GM21825 (cell line): ENCODE data around the gene IFT22.
"Not testable (repeated sequence)": the region's sequence is repeated elsewhere in the genome, so short reads cannot be mapped to it uniquely, and the experiment has no call there.

Source experiments
- ATAC-seq: cut with Tn5 transposase; IDR thresholded peaks from one replicate; pipeline ENCODE4 v1.9.1; 2021; ENCODE audit warnings: mild to moderate bottlenecking, moderate library complexity; ENCODE audit not compliant: unreplicated experiment

IFT22 gene

GRCh38 chr7:101315336-101315735 lies 6.3 kb downstream of the IFT22 start:
- no peak for ATAC-seq

DNA sequence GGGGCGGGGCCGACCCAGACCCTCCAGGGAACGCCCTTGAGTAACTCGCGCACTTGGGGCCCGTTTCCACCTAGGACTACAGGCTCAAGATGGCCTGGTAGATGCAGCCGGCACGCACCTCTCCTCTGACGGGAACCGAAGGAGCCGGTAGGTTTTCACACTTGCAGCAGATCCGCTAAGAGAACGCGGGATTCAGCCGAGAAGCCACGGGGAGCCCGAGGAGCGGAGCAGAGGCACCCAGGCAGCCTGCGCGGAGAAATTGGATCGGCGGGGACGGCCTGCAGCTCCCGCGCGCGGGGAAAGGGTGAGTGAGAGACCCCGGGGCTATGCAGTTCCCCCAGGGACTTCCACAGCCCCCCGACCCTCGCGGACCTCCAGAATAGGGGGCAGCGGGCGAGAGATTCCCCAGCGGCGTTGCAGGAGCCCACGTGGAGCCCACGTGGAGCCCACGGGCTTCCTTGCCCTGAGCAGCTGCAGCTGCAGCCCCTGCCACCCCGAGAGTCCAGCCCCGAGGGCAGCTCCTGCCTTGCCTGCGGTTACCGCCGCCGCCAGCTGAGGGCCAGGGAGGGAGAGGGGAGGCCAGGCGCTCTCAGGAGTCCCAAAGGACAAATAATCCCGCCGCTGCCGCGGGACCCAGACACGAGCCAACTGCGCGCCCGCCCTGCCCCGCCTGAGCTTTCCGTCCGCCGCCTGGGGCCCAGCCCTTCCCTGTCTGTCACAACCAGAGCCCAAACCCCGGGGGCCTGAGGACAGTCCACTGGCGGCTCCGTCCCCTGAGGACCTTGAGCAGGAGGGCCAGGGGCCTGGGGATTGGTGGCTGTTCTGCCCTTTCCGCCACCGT lies 13.1 kb downstream of the IFT22 start:
- no peak for ATAC-seq

DNA sequence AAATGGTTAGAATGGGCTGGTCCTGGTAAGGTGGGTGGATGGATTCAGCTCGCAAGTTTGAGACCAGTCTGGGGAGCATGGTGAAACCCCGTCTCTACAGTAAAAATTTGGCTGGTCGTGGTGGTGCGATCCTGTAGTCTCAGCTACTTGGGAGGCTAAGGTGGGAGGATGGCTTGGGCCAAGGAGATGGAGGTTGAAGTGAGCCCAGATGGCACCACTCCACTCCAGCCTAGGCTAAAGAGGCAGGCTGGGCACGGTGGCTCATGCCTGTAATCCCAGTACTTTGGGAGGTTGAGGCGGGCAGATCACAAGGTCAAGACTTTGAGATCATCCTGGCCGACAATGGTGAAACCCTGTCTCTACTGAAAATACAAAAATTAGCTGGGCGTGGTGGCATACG lies 15.3 kb downstream of the IFT22 start:
- ATAC-seq: no peak

DNA sequence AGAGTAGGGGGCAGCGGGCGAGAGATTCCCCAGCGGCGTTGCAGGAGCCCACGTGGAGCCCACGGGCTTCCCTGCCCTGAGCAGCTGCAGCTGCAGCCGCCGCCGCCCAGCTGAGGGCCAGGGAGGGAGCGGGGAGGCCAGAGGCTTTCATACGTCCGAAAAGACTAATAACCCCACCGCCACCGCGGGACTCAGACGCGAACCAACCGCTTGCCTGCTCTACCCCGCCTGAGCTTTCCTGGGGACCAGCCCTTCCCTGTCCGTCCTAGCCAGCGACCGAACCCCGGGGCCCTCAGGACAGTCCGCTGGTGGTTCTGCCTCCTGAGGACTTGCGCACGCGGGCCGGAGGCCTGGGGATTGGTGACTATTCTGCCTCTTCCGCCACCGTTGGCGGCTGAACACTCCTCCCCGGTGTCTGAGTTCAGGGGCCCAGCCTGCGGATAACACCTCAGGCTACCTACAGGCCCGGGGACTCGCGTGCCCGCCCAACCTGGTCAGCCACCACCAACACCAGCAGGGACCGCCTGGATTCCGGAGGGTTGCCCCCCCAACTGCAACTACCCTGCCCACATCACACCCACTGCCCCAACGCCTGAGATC lies 18.4 kb downstream of the IFT22 start:
- no peak for ATAC-seq

- ATAC-seq: no peak
These were observed 18.9 kb downstream of the IFT22 start for GRCh38 chr7:101302641-101303101.

DNA sequence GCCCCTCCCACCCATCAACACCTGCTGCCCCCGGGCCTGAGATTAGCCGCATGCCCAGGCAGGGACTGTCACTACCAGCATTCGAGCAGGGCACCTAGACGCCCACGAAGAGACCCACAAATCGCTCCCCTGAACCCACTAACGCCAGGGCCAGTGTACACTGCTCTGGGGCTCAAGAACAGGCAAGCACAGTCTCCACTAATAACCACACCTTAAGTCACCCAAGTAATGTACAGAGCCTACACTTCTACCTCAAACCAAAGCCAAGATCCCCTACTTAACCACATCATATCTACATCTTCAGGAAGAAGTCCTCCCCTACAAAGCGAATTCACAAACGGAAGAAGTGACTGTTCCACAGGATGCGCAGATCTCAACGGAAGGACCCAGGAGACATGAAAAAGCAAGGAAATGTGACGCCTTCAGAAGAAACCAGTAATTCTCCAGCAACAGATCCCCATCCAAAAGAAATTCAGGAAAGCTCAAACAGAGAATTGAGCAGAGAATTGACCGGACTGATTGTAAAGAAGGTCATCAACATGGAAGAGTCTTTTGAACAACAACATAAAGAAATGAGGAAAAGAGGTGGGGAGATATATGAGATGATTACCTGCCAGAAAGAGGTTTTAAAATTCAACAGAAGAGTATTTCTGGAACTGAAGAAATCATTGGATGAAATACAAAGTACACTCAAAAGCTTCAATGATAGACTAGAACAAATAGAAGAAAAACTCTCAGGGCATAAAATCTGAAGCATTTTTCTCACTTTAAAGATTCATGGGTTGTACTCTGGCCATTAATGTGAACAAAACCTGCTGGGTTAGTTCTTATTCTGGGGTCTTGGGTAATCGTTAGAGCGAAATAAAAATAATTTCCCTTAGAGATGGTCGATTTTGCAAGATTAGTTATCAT lies 20.9 kb downstream of the IFT22 start:
- no peak for ATAC-seq

DNA sequence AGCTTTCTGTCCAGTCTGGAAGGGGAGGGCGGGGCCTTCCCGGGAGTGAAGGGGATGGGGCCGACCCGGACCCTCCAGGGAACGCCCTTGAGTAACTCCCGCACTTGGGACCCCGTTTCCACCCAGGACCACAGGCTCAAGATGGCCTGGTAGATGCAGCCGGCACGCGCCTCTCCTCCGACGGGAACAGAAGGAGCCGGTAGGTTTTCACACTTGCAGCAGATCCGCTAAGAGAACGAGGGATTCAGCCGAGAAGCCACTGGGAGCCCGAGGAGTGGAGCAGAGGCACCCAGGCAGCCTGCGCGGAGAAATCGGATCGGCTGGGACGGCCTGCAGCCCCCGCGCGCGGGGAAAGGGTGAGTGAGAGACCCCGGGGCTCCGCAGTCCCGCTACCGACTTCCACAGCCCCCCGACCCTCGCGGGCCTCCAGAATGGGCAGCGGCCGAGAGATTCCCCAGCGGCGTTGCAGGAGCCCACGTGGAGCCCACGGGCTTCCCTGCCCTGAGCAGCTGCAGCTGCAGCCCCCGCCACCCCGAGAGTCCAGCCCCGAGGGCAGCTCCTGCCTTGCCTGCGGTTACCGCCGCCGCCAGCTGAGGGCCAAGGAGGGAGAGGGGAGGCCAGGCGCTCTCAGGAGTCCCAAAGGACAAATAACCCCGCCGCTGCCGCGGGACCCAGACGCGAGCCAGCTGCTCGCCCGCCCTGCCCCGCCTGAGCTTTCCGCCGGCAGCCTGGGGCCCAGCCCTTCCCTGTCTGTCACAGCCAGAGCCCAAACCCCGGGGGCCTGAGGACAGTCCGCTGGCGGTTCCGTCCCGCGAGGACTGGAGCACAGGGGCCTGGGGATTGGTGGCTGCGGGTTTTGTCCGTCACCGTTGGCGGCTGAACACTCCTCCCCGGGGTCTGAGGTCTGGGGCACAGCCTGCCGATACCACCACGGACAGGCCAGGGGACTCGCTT lies 21.8 kb downstream of the IFT22 start:
- no peak for ATAC-seq

DNA sequence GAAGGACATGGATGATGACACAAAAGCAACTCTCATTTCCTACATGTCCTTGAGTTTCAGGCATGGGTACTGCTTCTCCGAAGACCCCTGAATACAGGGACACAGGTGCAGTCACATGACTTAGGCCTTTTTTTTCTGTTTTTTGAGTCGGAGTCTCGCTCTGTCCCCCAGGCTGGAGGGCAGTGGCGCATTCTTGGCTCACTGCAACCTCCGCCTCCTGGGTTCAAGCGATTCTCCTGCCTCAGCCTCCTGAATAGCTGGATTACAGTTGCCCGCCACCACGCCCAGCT lies 26.8 kb downstream of the IFT22 start:
- ATAC-seq: no peak

DNA sequence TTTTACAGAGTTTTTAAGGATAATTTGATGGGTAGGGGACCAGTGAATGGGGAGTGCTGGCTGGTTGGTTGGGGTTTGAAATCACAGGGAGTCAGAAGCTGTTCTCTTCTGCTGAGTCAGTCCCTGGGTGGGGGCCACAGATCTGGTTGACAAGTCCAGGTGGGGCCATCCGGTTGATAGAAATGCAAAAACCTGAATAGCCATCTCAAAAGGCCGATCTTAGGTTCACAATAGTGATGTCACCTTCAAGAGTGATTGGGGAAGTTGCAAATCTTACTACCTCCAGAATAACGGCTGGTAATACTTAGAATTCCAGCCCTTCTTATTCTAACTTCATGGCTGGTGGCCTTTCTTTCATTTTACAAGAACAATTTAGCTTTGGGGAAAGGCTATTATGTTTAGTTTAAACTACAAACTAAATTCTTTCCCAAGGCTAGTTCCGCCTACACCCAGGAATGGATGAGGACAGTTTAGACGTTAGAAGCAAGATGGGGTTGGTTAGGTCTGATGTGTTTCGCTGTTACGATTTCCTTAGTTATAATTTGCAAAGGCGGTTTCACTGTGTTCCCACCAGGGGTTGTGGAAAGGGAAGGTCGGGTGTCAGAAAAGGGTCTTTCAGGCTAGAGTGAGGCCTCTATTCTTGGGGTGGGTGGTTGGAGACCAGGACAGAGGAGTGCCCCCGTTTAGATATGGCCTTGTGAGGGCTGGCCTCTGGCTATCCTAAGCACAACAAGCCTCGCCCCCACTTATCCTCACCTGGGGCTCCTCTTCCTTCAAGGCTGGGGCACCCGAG lies 27.4 kb downstream of the IFT22 start:
- ATAC-seq: no peak

DNA sequence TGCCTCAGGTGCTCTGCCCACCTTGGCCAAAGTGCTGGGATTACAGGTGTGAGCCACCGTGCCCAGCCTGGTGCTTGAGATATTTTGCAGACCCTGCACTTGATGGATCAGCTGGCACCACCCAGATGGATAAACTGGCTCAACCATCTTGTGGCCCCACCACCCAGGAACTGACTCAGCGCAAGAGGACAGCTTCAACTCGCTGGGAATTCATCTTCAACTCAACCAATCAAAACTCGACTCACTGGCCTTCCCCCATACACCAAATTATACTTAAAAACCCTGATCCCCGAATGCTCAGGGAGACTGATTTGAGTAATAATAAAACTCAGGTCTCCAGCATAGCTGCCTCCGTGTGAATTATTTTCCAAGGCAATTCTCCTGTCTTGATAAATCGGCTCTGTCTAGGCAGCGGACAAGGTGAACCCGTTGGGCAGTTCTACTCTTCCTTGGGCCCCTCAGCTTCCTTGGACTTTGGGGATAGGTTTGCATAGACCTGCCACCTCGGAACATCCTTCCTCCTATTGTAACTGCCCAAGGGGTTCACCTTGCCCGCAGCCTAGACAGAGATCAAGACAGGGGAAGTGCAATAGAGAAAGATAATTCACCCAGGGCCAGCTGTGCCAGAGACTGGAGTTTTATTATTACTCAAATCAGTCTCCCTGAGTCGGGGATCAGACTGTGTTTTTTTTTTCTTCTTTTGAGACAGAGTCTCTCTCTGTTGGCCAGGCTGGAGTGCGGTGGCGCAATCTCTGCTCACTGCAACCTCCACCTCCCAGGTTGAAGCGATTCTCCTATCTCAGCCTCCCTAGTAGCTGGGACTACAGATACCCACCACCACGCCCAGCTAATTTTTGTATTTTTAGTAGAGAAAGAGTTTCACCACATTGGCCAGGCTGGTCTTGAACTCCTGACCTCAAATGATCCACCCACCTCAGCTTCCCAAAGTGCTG lies 28.3 kb downstream of the IFT22 start:
- not testable (repeated sequence) for ATAC-seq

GRCh38 chr7:101292566-101292965 lies 29.0 kb downstream of the IFT22 start:
- not testable (repeated sequence) for ATAC-seq

GRCh38 chr7:101290186-101291037 lies 31.2 kb downstream of the IFT22 start:
- ATAC-seq: not testable (repeated sequence)

- peak; percentile 92 for ATAC-seq
These were observed 31.9 kb downstream of the IFT22 start for GRCh38 chr7:101289687-101290086.

DNA sequence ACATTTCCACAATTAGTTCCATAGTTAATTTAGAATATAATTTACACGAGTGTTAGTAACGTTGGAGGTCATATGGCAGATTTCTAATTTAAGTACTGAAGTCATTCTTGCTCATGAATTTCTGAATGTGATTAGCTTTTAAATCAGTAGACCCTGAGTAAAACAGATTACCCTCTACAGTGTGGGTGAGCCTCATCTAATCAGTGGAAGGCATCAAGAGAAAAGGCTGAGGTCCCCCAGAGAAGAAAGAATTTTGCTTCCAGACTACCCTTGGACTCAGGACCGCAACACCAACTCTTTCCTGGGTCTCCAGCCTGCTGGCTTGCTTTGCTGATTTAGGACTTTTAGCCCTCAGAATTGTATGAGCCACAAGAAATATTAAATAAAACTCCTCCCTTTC lies 33.2 kb downstream of the IFT22 start:
- no peak for ATAC-seq

DNA sequence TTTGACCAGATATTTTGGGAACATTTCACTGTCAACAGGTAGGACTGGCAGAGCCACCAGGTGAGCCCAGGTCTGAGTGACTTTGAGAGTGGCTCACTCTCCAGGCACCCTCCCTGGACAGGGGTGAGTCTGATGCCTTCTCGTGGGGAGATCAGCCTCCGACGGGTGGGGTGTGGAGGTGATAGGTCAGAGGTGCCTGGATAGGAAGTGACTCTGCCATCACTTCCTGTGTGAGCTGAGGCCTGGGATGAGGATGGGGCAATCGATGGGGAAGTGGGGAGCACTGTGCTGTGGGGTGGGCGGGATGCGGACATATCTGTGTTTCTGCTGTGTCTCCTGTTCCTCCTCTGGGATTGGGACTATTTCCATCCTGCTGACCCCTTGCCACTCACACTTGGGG lies 34.6 kb downstream of the IFT22 start:
- ATAC-seq: no peak

- not testable (repeated sequence) for ATAC-seq
These were observed 35.7 kb downstream of the IFT22 start for GRCh38 chr7:101285880-101286279.

- ATAC-seq: no peak
These were observed 36.4 kb downstream of the IFT22 start for GRCh38 chr7:101285171-101285570.

GRCh38 chr7:101280912-101281311 lies 40.7 kb downstream of the IFT22 start:
- not testable (repeated sequence) for ATAC-seq
